ENCODE data around the gene INHA. TPM values are rescaled to one million over a fixed set of nuclear protein-coding genes. Genes with fewer than 3 reads are reported as not detected.

The INHA gene
- polyA plus RNA-seq, 1 donor, result 2.0 TPM

- DNase-seq, result no peak
Observed at GRCh38 chr2:219557791-219558785, 14.0 kb upstream of the INHA start.

GRCh38 chr2:219559156-219559915 is 12.8 kb upstream of the INHA start:
- DNase-seq, result no peak

GRCh38 chr2:219560037-219560892 is 11.8 kb upstream of the INHA start:
- DNase-seq, result no peak

GRCh38 chr2:219560893-219561178 is 11.3 kb upstream of the INHA start:
- no peak for DNase-seq

- no peak for DNase-seq
Observed at GRCh38 chr2:219561179-219562048, 10.7 kb upstream of the INHA start.

GRCh38 chr2:219562049-219563020 is 9.8 kb upstream of the INHA start:
- no peak for DNase-seq

- no peak for DNase-seq
Observed at GRCh38 chr2:219563271-219563928, 8.7 kb upstream of the INHA start.

- no peak for DNase-seq
Observed at GRCh38 chr2:219565130-219566080, 6.7 kb upstream of the INHA start.

- no peak for DNase-seq
Observed at GRCh38 chr2:219566640-219567039, 5.5 kb upstream of the INHA start.

GRCh38 chr2:219567131-219567530 is 5.0 kb upstream of the INHA start:
- no peak for DNase-seq

- no peak for DNase-seq
Observed at GRCh38 chr2:219567791-219568361, 4.2 kb upstream of the INHA start.

GRCh38 chr2:219569041-219569440 is 3.1 kb upstream of the INHA start:
- DNase-seq, result no peak

GRCh38 chr2:219569635-219570034 is 2.5 kb upstream of the INHA start:
- DNase-seq, result no peak

GRCh38 chr2:219570194-219570923 is 1.8 kb upstream of the INHA start:
- DNase-seq, result no peak

- no peak for DNase-seq
Observed at GRCh38 chr2:219570924-219571310, 1.2 kb upstream of the INHA start.

- DNase-seq, result peak; percentile 83
Observed at GRCh38 chr2:219571311-219572236, 536 bp upstream of the INHA start, which contains the start of gene OBSL1. TSS of gene OBSL1 (minus strand) at chr2:219571539. CDS start at chr2:219571232, 307 bp downstream.

Data from left kidney (tissue), 2 donors.